ENCODE data around the gene SH3BP1. TPM values are rescaled to one million over a fixed set of nuclear protein-coding genes. Genes with fewer than 3 reads are reported as not detected.

SH3BP1 gene
- total and polyA plus RNA-seq, 2 of the 8 experiments (the other 6 are each of a cell fraction or from before 2014, with no cell fraction given) = 23.9 to 40.3 TPM

GRCh38 chr22:37661160-37661924 is 21.9 kb downstream of the SH3BP1 start:
- Histone ChIP-seq H3K4me2 (ENCODE audit: insufficient read depth in 1 of 2, low read depth in 2 of 2, low read length in 2 of 2) (0 out of 4 replicates have a peak overlapping the region, but pooled peaks of 1 of the 2 experiments have one; percentile 34), H3K4ac (replicated peaks; ENCODE audit: insufficient read length, low read depth, low read length) (no peak overlapping the region), H4K5ac (ENCODE audit: insufficient read length, low read depth, low read length) (no peak overlapping the region), H3K79me1 (ENCODE audit: low read depth, low read length) (peaks cover 30% of the 10 kb centered on the region), H3K9ac (replicated peaks in 1 of 4; ENCODE audit: extremely low read depth in 1 of 4, low read depth in 3 of 4, low read length in 3 of 4) (no peak overlapping the region), H3K14ac (ENCODE audit: insufficient read length) (no peak overlapping the region), H3K18ac (ENCODE audit: extremely low read depth, low read length) (no peak overlapping the region), H3K4me1 (replicated peaks in 1 of 4; ENCODE audit: control insufficient read depth in 3 of 4, insufficient read depth in 4 of 4, low read length in 3 of 4) (peaks cover 0 to 21% (median 6%) of the 10 kb centered on the region in 4 experiments; a peak in 5 of 7 replicates), H3K27me3 (replicated peaks in 1 of 4; ENCODE audit: control insufficient read depth in 3 of 4, extremely low read depth in 1 of 4, insufficient read depth in 3 of 4, low read length in 3 of 4) (no peaks in the 10 kb centered on the region), H2BK12ac (ENCODE audit: low read depth, low read length) (no peak overlapping the region), H4K91ac (replicated peaks; ENCODE audit: insufficient read length, low read length) (no peak overlapping the region), H3K4me3 (ENCODE audit: extremely low read depth in 1 of 4, insufficient read depth in 2 of 4, low read depth in 3 of 4, low read length in 4 of 4) (no peak overlapping the region), H4K8ac (ENCODE audit: extremely low read depth, insufficient read depth, low read length) (no peak overlapping the region; the same call in 1 of the 2 replicates), H2AFZ (ENCODE audit: low read length) (no peak overlapping the region), H3K27ac (ENCODE audit: low read depth, low read length) (no peak overlapping the region), H2BK120ac (replicated peaks; ENCODE audit: low read depth, low read length) (no peak overlapping the region), H3K79me2 (ENCODE audit: control insufficient read depth in 1 of 2, insufficient read depth in 2 of 2, low read length in 2 of 2) (peaks cover 25 to 56% of the 10 kb centered on the region in 2 experiments; a peak in 3 of 4 replicates), H3K9me3 (ENCODE audit: insufficient read depth in 2 of 2, low read depth in 1 of 2, low read length in 1 of 2) (no peaks in the 10 kb centered on the region), H4K20me1 (replicated peaks in 1 of 2; ENCODE audit: control insufficient read depth in 1 of 2, insufficient read depth in 2 of 2, low read length in 2 of 2) (peaks cover 23 to 43% of the 10 kb centered on the region in 2 experiments), H3K56ac (replicated peaks; ENCODE audit: insufficient read length, low read depth, low read length) (no peak overlapping the region), H3K36me3 (ENCODE audit: control insufficient read depth in 2 of 4, insufficient read depth in 4 of 4, low read length in 3 of 4) (peaks cover 2 to 11% (median 6%) of the 10 kb centered on the region in 4 experiments; a peak in 5 of 8 replicates), H2BK5ac (ENCODE audit: low read depth, low read length) (no peak overlapping the region; the same call in 1 of the 2 replicates), H2BK15ac (ENCODE audit: low read length) (no peak overlapping the region), H2BK20ac (ENCODE audit: low read length) (no peak overlapping the region; the same call in 1 of the 2 replicates), H3K23me2 (ENCODE audit: low read depth, low read length) (peaks cover 11% of the 10 kb centered on the region), H3K23ac (ENCODE audit: insufficient read length) (no peak overlapping the region), H2AK5ac (ENCODE audit: low read depth, low read length) (no peak overlapping the region)
- no peak for DNase-seq (ENCODE audit: low read depth in 1 of 2, low spot score in 2 of 2)
- 85% methylated on average over 11 of the region's 12 CpGs; no CpG with 5 or more reads in 1 of the 2 experiments for WGBS, 2 experiments (ENCODE audit: extremely low coverage in 1 of 2, insufficient coverage in 1 of 2, insufficient read length in 1 of 2, insufficient replicate concordance in 2 of 2, low coverage in 1 of 2, low lambda C conversion rate in 2 of 2, missing lambda C conversion rate in 1 of 2)
- ChIA-PET POLR2A (ENCODE audit: partially characterized antibody) (interaction anchor here (0.8 to 5.1 kb wide), 6 partner anchors 10 to 34 kb away, joined by 3 to 37 read pairs (median 8); partner anchors contain the start of genes LGALS1 and SH3BP1), CTCF (ENCODE audit: partially characterized antibody) (interaction anchor here (0.6 to 12.1 kb wide), 21 partner anchors 10 to 1618 kb away, joined by 3 to 165 read pairs (median 4); partner anchors contain the start of genes NOL12 and SH3BP1)
- FAIRE-seq = no peak
- TF ChIP-seq SIN3A (conservative IDR thresholded peaks at IDR 0.05 in 1 of 2, IDR thresholded peaks at IDR 0.05 in 1 of 2; ENCODE audit: low read depth in 1 of 2, low read length in 2 of 2) = no peak
- TF ChIP-seq RBBP5 (IDR thresholded peaks at IDR 0.05; ENCODE audit: borderline replicate concordance, low read depth, low read length) = no peak
- no peak for TF ChIP-seq SP4 (IDR thresholded peaks at IDR 0.05; ENCODE audit: low read length)
- TF ChIP-seq RAD21 (IDR thresholded peaks at IDR 0.05 in 1 of 2, conservative IDR thresholded peaks at IDR 0.05 in 1 of 2; ENCODE audit: low read depth in 2 of 2, low read length in 2 of 2) = peak; percentile 55 to 67
- no peak for TF ChIP-seq CHD2 (IDR thresholded peaks at IDR 0.05; ENCODE audit: low read length)
- no peak for TF ChIP-seq CHD1 (IDR thresholded peaks at IDR 0.05; ENCODE audit: low read depth, low read length)
- TF ChIP-seq CTCF (IDR thresholded peaks at IDR 0.05; ENCODE audit: control extremely low read depth in 1 of 3, insufficient read depth in 1 of 3, low read depth in 1 of 3, low read length in 3 of 3) = peak; percentile 46 to 51 (median 47)
- no peak for TF ChIP-seq SAP30 (IDR thresholded peaks at IDR 0.05; ENCODE audit: insufficient read depth, insufficient replicate concordance, low read length)

Data from H1 (cell line).